Activated CD4-positive, alpha-beta T cell treated with anti-CD3 and anti-CD28 coated beads for 4 hours (primary cell): ENCODE measurements around the gene FAM107B.
"Not testable (repeated sequence)": the region's sequence is repeated elsewhere in the genome, so short reads cannot be mapped to it uniquely, and the experiment has no call there.

Experiments
- DNase-seq, 2 donors: peaks; one replicate each; pipeline ENCODE4 v3.0.0-alpha.2; 2020

The FAM107B gene

GRCh38 chr10:14731875-14732512 lies 42.7 kb downstream of the FAM107B start:
- no peak for DNase-seq

GRCh38 chr10:14728346-14728745 lies 46.4 kb downstream of the FAM107B start:
- DNase-seq: no peak

- no peak for DNase-seq
These were observed 46.8 kb downstream of the FAM107B start for GRCh38 chr10:14727924-14728323.

- no peak for DNase-seq
These were observed 47.2 kb downstream of the FAM107B start for GRCh38 chr10:14727465-14727864.

GRCh38 chr10:14724931-14725330 lies 49.8 kb downstream of the FAM107B start:
- no peak for DNase-seq

GRCh38 chr10:14723052-14723689 lies 51.5 kb downstream of the FAM107B start:
- peak; percentile 23 to 29 for DNase-seq

GRCh38 chr10:14717552-14717951 lies 57.1 kb downstream of the FAM107B start:
- no peak for DNase-seq

- no peak for DNase-seq
These were observed 61.7 kb downstream of the FAM107B start for GRCh38 chr10:14712991-14713424.

GRCh38 chr10:14709344-14709743 lies 65.4 kb downstream of the FAM107B start:
- not testable (repeated sequence) for DNase-seq

GRCh38 chr10:14707481-14707880 lies 67.2 kb downstream of the FAM107B start:
- DNase-seq: no peak

- no peak for DNase-seq
These were observed 69.0 kb downstream of the FAM107B start for GRCh38 chr10:14705548-14706230.

- no peak for DNase-seq
These were observed 71.1 kb downstream of the FAM107B start for GRCh38 chr10:14703631-14704001.

GRCh38 chr10:14701466-14701865 lies 73.2 kb downstream of the FAM107B start:
- DNase-seq: no peak

GRCh38 chr10:14700546-14700945 lies 74.2 kb downstream of the FAM107B start:
- no peak for DNase-seq

- DNase-seq: no peak
These were observed 75.2 kb downstream of the FAM107B start for GRCh38 chr10:14699482-14699881.

GRCh38 chr10:14698829-14699170 lies 75.9 kb downstream of the FAM107B start:
- no peak for DNase-seq

- no peak for DNase-seq
These were observed 76.4 kb downstream of the FAM107B start for GRCh38 chr10:14698111-14698828.

GRCh38 chr10:14697281-14697680 lies 77.4 kb downstream of the FAM107B start:
- DNase-seq: no peak

GRCh38 chr10:14696821-14697220 lies 77.9 kb downstream of the FAM107B start:
- no peak for DNase-seq

- DNase-seq: no peak
These were observed 78.7 kb downstream of the FAM107B start for GRCh38 chr10:14695847-14696480.

GRCh38 chr10:14693891-14694290 lies 80.8 kb downstream of the FAM107B start:
- no peak for DNase-seq

GRCh38 chr10:14692344-14693076 lies 82.2 kb downstream of the FAM107B start:
- DNase-seq: no peak
